Pancreas (tissue), 10 donors: ENCODE data around the gene ADARB1. TPM values are rescaled to one million over a fixed set of nuclear protein-coding genes. Genes with fewer than 3 reads are reported as not detected.

Experiments used
- ATAC-seq, 4 donors: fragments of 200-7000 bp; cut with Tn5 transposase; one replicate each; pipeline versions ENCODE4 v1.8.0 to v1.9.1; 2020; ENCODE audit warnings: mild to moderate bottlenecking in 4 of 4, moderate library complexity in 4 of 4
- DNase-seq, 6 donors: peaks; one replicate each; pipeline ENCODE4 v3.0.0-alpha.2; 2020
- FAIRE-seq: peaks from 2 replicates; lab custom pipeline; 2012; peaks lifted over from hg19 to GRCh38; lab: Jason Lieb, UNC
- H3K27ac ChIP-seq, 4 donors: fragments of 200-600 bp; sonication (generic); 1 replicate in 3 of 4; 2 replicates in 1 of 4; pipeline versions ENCODE4 v1.5.0 to v1.8.0; 2020
- H3K27me3 ChIP-seq, 4 donors: fragments of 200-600 bp; one replicate each; pipeline ENCODE4 v1.8.0; 2021
- H3K36me3 ChIP-seq, 3 donors: fragments of 200-600 bp; sonication (generic) in 1 of 3; one replicate each; pipeline versions ENCODE4 v1.5.0 to v1.8.0; 2020 to 2021
- H3K4me1 ChIP-seq, 3 donors: fragments of 200-600 bp; one replicate each; pipeline ENCODE4 v1.8.0; 2021
- H3K4me3 ChIP-seq, 4 donors: fragments of 200-600 bp; sonication (generic) in 2 of 4; one replicate each; pipeline versions ENCODE4 v1.5.0 to v1.8.0; 2020 to 2021
- H3K9me3 ChIP-seq, 4 donors: fragments of 200-600 bp; one replicate each; pipeline ENCODE4 v1.8.0; 2021
- CTCF ChIP-seq, 4 donors: fragments of 200-600 bp; sonication (generic) in 3 of 4; IDR thresholded peaks; one replicate each; pipeline versions ENCODE4 v1.5.0 to v1.8.0; 2021; ENCODE audit warnings: antibody characterized with exemption in 4 of 4
- WGBS, 2 donors: extraction: QIAGEN DNeasy Blood & Tissue Kit; methylation state at CpG; one replicate each; pipeline ENCODE4 v1.1.7; 2013; 5-methylcytosine and 5-hydroxymethylcytosine counted together
- intact Hi-C, 3 donors: fragments of 100-400 bp; cut with DNase I; formaldehyde crosslinking; loops; one replicate each; pipeline versions ENCODE4 v1.11.1 to v1.14.2; 2022
- polyA plus RNA-seq, 2 donors: library from polyadenylated mRNA; stranded (reverse); fragments of 200-250 nt; gene quantifications; one replicate each; pipeline ENCODE4 v1.2.3, GENCODE V29; 2013
- total RNA-seq, 6 donors: library from RNA; stranded (reverse); fragmentation: NEBNext Ultra II Directional in 4 of 6; extraction: Animal tissue kit (Norgen Biotek cat#: 25700) in 4 of 6; gene quantifications; one replicate each; pipeline versions ENCODE4 v1.2.1 to v1.2.4, GENCODE V29; 2021 to 2023
- donor health status: healthy with polysubstance abuse.
- donor health status: DM: no; HTN: no; CAD: no; lungs with moderate emphysema.
- donor health status: DM: no; HTN: no; CAD: no.
- donor health status: control.
- donor health status: control.
- donor health status: Bipolar disorder and iron deficiency.
- donor health status: DM: yes; HTN: yes; CAD: no.
- donor health status: DM: no; HTN: no; CAD: no.
- donor health status: DM: no; HTN: no; CAD: no.
- donor health status: DM: yes; HTN: yes; CAD: no.

The ADARB1 gene
- total and polyA plus RNA-seq, 8 donors = 5.4 to 10.1 (median 6.3) TPM

- no peak for DNase-seq
- H3K27ac ChIP-seq = no peak overlapping the region
- H3K36me3 ChIP-seq = no peaks in the 10 kb centered on the region
- no peak for ATAC-seq
- H3K4me3 ChIP-seq = no peak overlapping the region
- no peaks in the 10 kb centered on the region for H3K9me3 ChIP-seq
- H3K4me1 ChIP-seq = no peaks in the 10 kb centered on the region
- intact Hi-C loops = no loop called here
- TF ChIP-seq CTCF (IDR thresholded peaks at IDR 0.05) = no peak
- H3K27me3 ChIP-seq = no peaks in the 10 kb centered on the region
- no peak for FAIRE-seq
- WGBS, 2 donors = 87 to 90% methylated on average over 10 of the region's 10 CpGs
These were observed 12.8 kb downstream of the ADARB1 start for GRCh38 chr21:45087022-45087823.

- no peaks in the 10 kb centered on the region for H3K27me3 ChIP-seq
- DNase-seq (no peak), ATAC-seq (no peak), FAIRE-seq (no peak)
- WGBS, 2 donors = 88 to 98% methylated on average over 4 of the region's 4 CpGs
- TF ChIP-seq CTCF (IDR thresholded peaks at IDR 0.05) = no peak
- intact Hi-C loops = no loop called here
- H3K9me3 ChIP-seq = no peaks in the 10 kb centered on the region
- H3K27ac ChIP-seq = no peak overlapping the region
- H3K4me3 ChIP-seq = no peak overlapping the region
- H3K36me3 ChIP-seq = no peaks in the 10 kb centered on the region
- peaks cover 0 to under 1% (median 0%) of the 10 kb centered on the region in 3 donors for H3K4me1 ChIP-seq
These were observed 13.7 kb downstream of the ADARB1 start for GRCh38 chr21:45088116-45088515.

DNA sequence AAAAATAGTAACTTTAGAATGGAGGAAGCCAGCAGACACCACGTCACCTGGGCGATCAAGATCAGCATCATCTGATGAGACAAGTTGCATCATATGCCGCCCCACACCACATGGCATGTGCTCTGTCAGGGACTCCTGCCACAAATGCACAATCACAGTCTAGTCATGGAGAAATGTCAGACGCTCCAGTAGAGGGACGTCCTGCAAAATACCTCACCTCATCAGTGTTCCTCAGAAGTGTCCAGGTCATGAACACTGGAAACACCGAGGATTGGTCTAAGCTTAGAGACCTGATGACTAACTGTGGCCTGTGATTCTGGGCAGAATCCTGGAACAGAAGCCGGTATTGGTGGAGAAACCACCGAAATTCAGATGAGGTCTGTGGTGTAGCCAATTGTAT is 14.3 kb downstream of the ADARB1 start:
- Histone ChIP-seq H3K27ac (no peak overlapping the region), H3K4me3 (no peak overlapping the region), H3K27me3 (no peaks in the 10 kb centered on the region), H3K9me3 (no peaks in the 10 kb centered on the region), H3K36me3 (no peaks in the 10 kb centered on the region), H3K4me1 (peaks cover 0 to 5% (median 3%) of the 10 kb centered on the region in 3 donors)
- DNase-seq = no peak
- no peak for TF ChIP-seq CTCF (IDR thresholded peaks at IDR 0.05)
- no peak for ATAC-seq
- no peak for FAIRE-seq
- intact Hi-C loops = no loop called here
- WGBS, 2 donors = 88% methylated on average over 8 of the region's 8 CpGs

DNA sequence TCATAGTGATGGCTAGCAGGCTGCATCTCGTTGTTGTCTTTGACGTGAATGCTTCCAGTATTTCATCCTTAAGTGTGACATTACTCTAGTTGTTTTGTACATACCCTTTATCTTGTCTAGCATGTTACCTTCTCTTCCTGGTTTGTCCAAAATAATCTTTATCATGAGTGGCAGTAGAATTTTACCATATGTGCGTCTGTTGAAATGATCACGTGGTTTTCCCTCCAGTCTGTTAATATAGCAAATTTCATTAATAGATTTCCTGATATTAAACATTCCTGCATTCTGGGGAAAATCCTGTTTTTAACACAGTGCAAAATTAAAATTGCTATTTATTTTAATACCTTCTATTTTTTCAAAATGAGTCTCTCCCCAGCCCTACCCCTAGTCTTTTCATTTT is 15.6 kb downstream of the ADARB1 start:
- peaks cover 0 to 5% (median 3%) of the 10 kb centered on the region in 3 donors for H3K4me1 ChIP-seq
- no peaks in the 10 kb centered on the region for H3K27me3 ChIP-seq
- H3K27ac ChIP-seq = no peak overlapping the region
- ATAC-seq = no peak
- no peak for DNase-seq
- no peak overlapping the region for H3K4me3 ChIP-seq
- intact Hi-C loops = no loop called here
- 71 to 78% methylated on average over 4 of the region's 4 CpGs for WGBS, 2 donors
- no peak for TF ChIP-seq CTCF (IDR thresholded peaks at IDR 0.05)
- no peaks in the 10 kb centered on the region for H3K9me3 ChIP-seq
- FAIRE-seq = no peak
- no peaks in the 10 kb centered on the region for H3K36me3 ChIP-seq

DNA sequence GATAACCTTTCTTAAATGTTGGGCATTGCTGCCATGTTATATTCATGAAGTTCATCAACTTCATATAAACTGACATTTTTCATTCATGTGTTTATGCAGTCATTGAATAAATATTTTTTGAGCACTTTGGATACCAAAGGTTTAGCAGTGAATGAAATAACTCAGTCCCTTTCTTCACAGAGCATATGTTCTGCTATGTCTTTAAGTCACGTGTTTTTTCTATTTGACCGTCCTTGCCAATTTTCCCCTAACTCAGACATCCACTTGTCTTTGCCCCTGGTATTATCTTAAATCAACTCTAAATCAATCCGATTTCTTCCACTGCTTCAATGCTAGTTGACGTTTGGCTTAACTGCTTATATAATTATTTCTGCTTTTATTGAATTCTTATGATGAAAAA is 16.6 kb downstream of the ADARB1 start:
- DNase-seq = no peak
- H3K27ac ChIP-seq = no peak overlapping the region
- intact Hi-C loops = no loop called here
- ATAC-seq = no peak
- 72 to 75% methylated on average over 4 of the region's 4 CpGs for WGBS, 2 donors
- no peaks in the 10 kb centered on the region for H3K36me3 ChIP-seq
- no peaks in the 10 kb centered on the region for H3K9me3 ChIP-seq
- no peak overlapping the region for H3K4me3 ChIP-seq
- no peaks in the 10 kb centered on the region for H3K27me3 ChIP-seq
- peaks cover 0 to 5% (median 3%) of the 10 kb centered on the region in 3 donors for H3K4me1 ChIP-seq
- TF ChIP-seq CTCF (IDR thresholded peaks at IDR 0.05) = no peak
- no peak for FAIRE-seq
